Uterus (tissue), 2 donors: ENCODE data around the gene GATAD2A.

ENCODE experiments used
- POLR2A ChIP-seq, 2 donors: fragments of 450-650 bp; IDR thresholded peaks; one replicate each; pipeline ENCODE4 v1.6.1; 2016; ENCODE audit warnings: antibody characterized with exemption in 2 of 2, mild to moderate bottlenecking in 1 of 2, moderate library complexity in 1 of 2
- TF ChIP-seq, protein P1 (sequence below), 4 experiments: fragments of 200-600 bp in 2 of 4; fragments of 450-650 bp in 2 of 4; sonication (generic) in 2 of 4; IDR thresholded peaks; one replicate each; pipeline ENCODE4 v1.5.1; 2016 to 2019; ENCODE audit warnings: antibody characterized with exemption in 4 of 4, mild to moderate bottlenecking in 2 of 4, moderate library complexity in 1 of 4

DNA sequence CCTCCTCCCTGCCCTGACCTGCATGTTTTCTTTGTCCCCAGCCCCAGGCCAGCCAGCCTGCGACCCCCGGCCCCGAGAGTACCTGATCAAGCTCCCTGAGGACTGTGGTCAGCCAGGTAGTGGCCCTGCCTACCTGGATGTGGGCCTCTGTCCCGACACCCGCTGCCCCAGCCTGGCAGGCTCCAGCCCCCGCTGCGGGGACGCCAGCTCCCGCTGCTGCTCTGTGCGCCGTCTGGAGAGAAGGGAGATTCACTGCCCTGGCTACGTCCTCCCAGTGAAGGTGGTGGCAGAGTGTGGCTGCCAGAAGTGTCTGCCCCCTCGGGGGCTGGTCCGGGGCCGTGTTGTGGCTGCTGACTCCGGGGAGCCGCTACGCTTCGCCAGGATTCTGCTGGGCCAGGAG lies 138.2 kb downstream of the GATAD2A start:
- no peak for TF ChIP-seq POLR2A (IDR thresholded peaks at IDR 0.05)
- TF ChIP-seq, protein P1, sequence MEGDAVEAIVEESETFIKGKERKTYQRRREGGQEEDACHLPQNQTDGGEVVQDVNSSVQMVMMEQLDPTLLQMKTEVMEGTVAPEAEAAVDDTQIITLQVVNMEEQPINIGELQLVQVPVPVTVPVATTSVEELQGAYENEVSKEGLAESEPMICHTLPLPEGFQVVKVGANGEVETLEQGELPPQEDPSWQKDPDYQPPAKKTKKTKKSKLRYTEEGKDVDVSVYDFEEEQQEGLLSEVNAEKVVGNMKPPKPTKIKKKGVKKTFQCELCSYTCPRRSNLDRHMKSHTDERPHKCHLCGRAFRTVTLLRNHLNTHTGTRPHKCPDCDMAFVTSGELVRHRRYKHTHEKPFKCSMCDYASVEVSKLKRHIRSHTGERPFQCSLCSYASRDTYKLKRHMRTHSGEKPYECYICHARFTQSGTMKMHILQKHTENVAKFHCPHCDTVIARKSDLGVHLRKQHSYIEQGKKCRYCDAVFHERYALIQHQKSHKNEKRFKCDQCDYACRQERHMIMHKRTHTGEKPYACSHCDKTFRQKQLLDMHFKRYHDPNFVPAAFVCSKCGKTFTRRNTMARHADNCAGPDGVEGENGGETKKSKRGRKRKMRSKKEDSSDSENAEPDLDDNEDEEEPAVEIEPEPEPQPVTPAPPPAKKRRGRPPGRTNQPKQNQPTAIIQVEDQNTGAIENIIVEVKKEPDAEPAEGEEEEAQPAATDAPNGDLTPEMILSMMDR (IDR thresholded peaks at IDR 0.05) = no peak
